ENCODE data around the gene BICDL1.

Gene BICDL1

GRCh38 chr12:120091371-120092090 is 102.5 kb downstream of the BICDL1 start:
- TF ChIP-seq, protein P1, sequence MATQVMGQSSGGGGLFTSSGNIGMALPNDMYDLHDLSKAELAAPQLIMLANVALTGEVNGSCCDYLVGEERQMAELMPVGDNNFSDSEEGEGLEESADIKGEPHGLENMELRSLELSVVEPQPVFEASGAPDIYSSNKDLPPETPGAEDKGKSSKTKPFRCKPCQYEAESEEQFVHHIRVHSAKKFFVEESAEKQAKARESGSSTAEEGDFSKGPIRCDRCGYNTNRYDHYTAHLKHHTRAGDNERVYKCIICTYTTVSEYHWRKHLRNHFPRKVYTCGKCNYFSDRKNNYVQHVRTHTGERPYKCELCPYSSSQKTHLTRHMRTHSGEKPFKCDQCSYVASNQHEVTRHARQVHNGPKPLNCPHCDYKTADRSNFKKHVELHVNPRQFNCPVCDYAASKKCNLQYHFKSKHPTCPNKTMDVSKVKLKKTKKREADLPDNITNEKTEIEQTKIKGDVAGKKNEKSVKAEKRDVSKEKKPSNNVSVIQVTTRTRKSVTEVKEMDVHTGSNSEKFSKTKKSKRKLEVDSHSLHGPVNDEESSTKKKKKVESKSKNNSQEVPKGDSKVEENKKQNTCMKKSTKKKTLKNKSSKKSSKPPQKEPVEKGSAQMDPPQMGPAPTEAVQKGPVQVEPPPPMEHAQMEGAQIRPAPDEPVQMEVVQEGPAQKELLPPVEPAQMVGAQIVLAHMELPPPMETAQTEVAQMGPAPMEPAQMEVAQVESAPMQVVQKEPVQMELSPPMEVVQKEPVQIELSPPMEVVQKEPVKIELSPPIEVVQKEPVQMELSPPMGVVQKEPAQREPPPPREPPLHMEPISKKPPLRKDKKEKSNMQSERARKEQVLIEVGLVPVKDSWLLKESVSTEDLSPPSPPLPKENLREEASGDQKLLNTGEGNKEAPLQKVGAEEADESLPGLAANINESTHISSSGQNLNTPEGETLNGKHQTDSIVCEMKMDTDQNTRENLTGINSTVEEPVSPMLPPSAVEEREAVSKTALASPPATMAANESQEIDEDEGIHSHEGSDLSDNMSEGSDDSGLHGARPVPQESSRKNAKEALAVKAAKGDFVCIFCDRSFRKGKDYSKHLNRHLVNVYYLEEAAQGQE (IDR thresholded peaks at IDR 0.05; ENCODE audit: insufficient replicate concordance, low read depth), result no peak
- no peak for TF ChIP-seq CTCF (IDR thresholded peaks at IDR 0.05; ENCODE audit: insufficient read depth, low read length)
- TF ChIP-seq GABPA (IDR thresholded peaks at IDR 0.05; ENCODE audit: low read depth), result no peak
- no peak for TF ChIP-seq POLR2AphosphoS5 (IDR thresholded peaks at IDR 0.05; ENCODE audit: low read depth)
- no peak for TF ChIP-seq SPI1 (IDR thresholded peaks at IDR 0.05; ENCODE audit: borderline replicate concordance, low read depth)
- Histone ChIP-seq H3K27me3 (ENCODE audit: insufficient read depth, poor library complexity, severe bottlenecking) (no peaks in the 10 kb centered on the region), H3K4me3 (replicated peaks; ENCODE audit: insufficient read depth, low read length) (no peak overlapping the region), H3K27ac (replicated peaks) (no peak overlapping the region)
- no peak for DNase-seq (ENCODE audit: low read depth in 1 of 2, low spot score in 1 of 2)

GRCh38 chr12:120092551-120093335 is 103.7 kb downstream of the BICDL1 start:
- Histone ChIP-seq H3K27ac (replicated peaks) (no peak overlapping the region), H3K4me3 (replicated peaks; ENCODE audit: insufficient read depth, low read length) (no peak overlapping the region), H3K27me3 (ENCODE audit: insufficient read depth, poor library complexity, severe bottlenecking) (no peaks in the 10 kb centered on the region)
- TF ChIP-seq SPI1 (IDR thresholded peaks at IDR 0.05; ENCODE audit: borderline replicate concordance, low read depth) (no peak), POLR2AphosphoS5 (IDR thresholded peaks at IDR 0.05; ENCODE audit: low read depth) (no peak), GABPA (IDR thresholded peaks at IDR 0.05; ENCODE audit: low read depth) (no peak), CTCF (IDR thresholded peaks at IDR 0.05; ENCODE audit: insufficient read depth, low read length) (no peak)
- TF ChIP-seq, protein P1 (IDR thresholded peaks at IDR 0.05; ENCODE audit: insufficient replicate concordance, low read depth), result no peak
- no peak for DNase-seq (ENCODE audit: low read depth in 1 of 2, low spot score in 1 of 2)

- H3K4me3 ChIP-seq (replicated peaks; ENCODE audit: insufficient read depth, low read length), result no peak overlapping the region
- H3K27me3 ChIP-seq (ENCODE audit: insufficient read depth, poor library complexity, severe bottlenecking), result no peaks in the 10 kb centered on the region
- no peak for DNase-seq (ENCODE audit: low read depth in 1 of 2, low spot score in 1 of 2)
- TF ChIP-seq POLR2AphosphoS5 (IDR thresholded peaks at IDR 0.05; ENCODE audit: low read depth), result no peak
- TF ChIP-seq, protein P1 (IDR thresholded peaks at IDR 0.05; ENCODE audit: insufficient replicate concordance, low read depth), result no peak
- no peak for TF ChIP-seq GABPA (IDR thresholded peaks at IDR 0.05; ENCODE audit: low read depth)
- TF ChIP-seq SPI1 (IDR thresholded peaks at IDR 0.05; ENCODE audit: borderline replicate concordance, low read depth), result no peak
- TF ChIP-seq CTCF (IDR thresholded peaks at IDR 0.05; ENCODE audit: insufficient read depth, low read length), result no peak
- H3K27ac ChIP-seq (replicated peaks), result no peak overlapping the region
Observed at GRCh38 chr12:120093336-120093591, 104.2 kb downstream of the BICDL1 start.
